ENCODE data around the gene LSM10.
A peak's percentile ranks its signal among the peaks of the same experiment; 100 is the strongest.

LSM10 gene

DNA sequence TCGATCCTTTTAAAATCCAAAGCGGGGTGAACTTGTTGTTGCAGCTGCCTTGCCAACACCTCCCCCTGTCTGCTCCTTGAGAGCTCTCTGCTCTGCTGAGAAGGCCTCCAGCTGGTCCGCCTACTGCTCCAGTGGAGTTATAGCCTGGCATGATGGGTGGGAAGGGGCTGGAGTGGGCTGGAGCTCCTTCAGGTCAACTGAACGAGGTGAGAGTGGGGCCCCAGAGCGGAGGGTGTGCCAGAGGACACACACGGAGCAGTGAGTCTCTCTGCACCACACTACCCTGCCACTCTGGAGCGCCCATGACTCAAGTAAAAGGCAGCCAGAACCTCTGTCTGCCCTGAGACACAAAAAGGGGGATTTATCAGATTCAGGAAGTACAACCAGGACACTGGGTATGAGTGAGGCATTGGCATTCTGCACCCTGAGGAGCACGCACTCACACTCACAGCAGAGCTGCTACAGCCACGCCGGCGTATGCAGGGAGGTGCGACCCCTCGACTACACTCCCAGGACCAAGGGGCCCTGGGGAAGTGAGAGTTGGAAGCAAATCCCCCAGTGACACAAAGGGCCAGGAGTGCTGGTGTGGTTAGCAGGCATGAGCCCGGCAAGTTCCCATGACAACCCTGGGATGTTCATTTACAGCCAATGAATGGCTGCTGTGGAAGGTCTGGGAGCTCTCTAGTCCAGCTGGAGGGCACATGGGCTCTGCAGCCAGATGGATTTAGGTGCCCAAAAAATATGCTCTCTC lies 46.3 kb downstream of the LSM10 start:
- DNase-seq (ENCODE audit: low read depth in 2 of 2) = peak; percentile 52 to 55

DNA sequence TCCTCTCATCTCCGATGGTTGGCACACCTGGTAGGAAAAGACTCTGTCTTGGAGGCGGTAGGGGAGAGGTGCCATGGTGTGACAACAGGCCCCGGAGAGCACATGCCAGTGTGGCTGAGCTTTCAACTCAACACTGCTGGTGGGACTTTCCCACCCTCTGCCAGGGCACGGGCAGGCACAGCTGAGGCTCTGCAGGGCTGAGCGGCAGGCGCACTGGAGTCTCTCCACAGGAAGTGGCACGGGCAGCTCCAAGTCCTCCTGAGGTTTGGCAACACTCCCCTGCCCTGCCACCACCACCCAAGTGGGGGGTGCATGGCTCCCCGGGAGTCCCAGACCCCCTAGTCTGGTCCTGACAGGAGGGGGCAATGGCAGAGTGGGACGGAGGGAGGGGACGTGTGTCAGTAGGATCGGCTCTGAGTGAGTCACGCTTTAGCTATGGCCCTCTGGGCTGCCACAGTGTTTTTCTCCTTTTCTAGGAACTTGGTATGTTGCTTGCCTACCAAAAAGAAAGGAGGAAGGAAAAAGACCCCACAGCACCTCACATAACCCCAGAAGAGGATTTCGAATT lies 47.0 kb downstream of the LSM10 start:
- peak; percentile 60 to 61 for DNase-seq (ENCODE audit: low read depth in 2 of 2)

DNA sequence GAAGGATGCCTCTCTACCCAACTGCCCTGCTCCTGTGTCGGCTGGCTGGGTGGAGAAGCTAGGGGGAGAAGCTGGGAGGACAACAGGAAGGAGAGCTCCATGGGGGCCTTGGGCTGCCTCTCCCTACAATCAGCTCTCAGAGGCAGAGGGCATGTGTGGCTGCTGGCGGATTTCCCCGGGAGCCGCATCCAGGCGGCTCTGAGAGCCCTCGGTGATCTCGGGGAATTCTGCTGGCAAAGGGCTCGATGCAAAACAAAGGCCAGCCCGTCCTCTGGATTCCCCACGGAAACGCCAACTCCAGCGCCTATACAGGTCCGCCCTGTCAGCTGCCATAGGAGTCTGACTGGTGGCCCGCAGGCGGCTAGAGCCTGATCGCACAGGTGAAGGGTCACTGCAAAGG lies 47.9 kb downstream of the LSM10 start:
- DNase-seq (ENCODE audit: low read depth in 2 of 2) = no peak

DNA sequence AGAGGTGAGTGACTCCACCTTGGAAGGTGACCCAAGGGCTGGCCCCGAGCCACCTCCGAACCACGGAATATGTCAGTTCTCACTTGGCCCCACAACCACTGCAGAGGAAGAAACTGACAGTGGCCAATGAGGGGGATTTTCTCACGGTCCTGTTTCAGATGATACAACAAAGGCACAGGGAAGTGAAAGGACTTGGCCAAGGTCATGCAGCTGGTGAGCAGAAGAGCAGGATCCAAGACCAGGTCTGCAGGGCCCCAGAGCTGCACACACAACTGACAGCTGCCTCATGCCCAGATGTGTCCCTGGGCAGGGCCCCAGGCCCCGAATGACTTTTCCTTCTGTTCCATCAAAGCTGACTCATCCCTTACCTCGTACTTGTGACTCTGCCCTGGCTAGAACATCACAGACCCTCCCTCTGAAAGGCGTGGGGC lies 48.5 kb downstream of the LSM10 start:
- DNase-seq (ENCODE audit: low read depth in 2 of 2) = no peak

DNA sequence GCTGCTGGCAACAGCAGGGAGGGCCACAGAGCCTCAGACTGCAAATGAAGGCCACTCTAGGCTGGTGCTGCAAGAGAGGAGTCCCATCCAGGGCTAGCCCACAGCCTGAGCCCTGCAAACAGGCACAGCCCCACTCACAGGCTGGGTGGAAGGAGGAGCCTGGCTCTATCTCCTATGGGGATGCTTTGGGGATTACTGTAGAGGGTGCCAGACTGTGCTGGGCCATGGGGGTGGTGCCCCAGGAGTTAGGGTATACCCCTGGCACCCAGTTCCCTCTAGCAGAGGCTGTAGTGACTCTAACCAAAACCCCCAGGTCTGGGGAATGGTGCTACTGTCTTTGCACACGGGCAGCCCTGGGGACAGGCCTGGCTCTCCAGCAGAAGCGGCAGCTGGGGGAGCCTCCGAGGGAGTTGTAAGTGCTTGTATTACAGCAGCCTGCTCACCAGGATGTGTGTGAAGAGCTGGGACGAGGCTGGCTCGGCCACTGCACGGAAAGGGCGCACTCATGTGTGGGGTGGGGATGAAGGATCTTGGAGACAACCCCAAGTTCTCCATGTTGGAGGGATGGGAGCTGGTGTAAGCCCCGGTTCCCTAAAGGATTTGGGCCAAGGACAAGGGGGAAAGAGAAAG lies 50.9 kb downstream of the LSM10 start:
- DNase-seq (ENCODE audit: low read depth in 2 of 2) = no peak

DNA sequence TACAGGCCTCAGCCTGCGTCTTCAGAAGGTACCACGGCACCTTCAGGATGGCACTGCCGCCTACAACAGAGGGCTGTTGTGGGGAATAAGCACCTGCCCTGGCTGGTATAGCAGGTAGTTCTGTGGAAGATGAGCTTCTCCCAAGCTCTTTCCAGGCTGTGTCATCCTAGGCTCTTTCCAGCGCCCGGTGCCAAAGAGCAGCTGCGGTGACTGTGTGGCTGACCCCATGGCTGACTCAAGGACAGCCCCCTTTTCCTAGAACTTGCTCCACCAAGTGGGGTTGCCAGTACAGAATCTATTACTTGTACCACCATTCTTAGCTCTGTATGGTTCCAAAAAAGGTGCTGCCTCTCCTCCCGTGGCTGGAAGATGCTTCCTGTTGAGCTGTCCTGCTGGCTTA lies 52.4 kb downstream of the LSM10 start:
- DNase-seq (ENCODE audit: low read depth in 2 of 2) = no peak

DNA sequence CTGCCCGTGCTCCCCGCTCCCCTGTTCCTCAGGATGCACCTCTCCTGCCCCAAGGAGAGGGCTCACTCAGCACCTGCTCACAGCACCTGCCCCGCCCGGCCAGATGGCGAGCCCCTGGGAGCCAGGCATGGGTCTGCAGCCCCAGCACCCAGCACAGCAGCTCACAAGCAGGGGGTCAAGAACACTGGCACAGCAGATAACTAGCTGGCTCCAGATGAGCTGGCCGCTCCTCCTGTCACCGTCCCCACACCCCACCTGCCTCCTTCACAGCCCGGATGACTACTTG lies 53.4 kb downstream of the LSM10 start:
- no peak for DNase-seq (ENCODE audit: low read depth in 2 of 2)

DNA sequence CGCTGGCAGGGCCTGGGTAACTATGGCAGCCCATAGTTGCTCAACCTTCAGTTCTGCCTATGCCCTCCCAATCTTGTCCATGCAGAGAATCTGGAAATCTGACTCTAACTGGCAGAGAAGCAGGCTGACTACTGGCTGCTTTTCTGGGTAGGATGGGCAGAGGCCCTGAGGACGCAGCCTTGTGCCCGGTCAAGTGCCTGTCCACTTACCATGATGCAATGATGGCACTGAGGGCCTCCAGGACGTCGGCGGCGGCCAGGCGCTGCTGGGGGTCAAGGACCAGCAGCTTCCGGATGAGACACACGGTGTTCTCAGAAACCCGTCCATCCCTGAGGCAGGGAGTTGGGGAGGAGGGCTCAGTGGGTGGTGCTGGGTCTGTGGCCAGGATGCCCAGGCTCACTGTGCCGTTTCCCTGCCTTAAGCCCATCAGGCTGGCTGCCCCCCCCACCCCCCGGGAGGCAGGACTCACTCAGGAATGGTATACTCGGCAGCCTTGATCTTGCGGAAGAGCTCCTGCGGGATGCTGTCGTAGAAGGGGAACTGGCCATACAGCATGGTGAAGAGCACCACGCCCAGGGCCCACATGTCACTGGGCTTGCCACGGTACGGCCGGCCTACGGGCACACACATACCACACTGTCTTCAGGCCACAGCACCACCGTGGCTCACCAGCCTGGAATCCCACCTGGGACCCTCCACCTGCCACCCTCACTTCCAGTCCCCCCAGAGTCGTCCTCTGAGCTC lies 53.9 kb downstream of the LSM10 start:
- no peak for DNase-seq (ENCODE audit: low read depth in 2 of 2)

All from fibroblast of skin of left quadriceps (primary cell).